HuH-7.5 (cell line): ENCODE measurements around the gene PIK3AP1.
A peak's percentile ranks its signal among the peaks of the same experiment; 100 is the strongest.

Source experiments
- DNase-seq: peaks from one replicate; pipeline ENCODE4 v3.0.0; 2011; ENCODE audit warnings: low spot score

Gene PIK3AP1

DNA sequence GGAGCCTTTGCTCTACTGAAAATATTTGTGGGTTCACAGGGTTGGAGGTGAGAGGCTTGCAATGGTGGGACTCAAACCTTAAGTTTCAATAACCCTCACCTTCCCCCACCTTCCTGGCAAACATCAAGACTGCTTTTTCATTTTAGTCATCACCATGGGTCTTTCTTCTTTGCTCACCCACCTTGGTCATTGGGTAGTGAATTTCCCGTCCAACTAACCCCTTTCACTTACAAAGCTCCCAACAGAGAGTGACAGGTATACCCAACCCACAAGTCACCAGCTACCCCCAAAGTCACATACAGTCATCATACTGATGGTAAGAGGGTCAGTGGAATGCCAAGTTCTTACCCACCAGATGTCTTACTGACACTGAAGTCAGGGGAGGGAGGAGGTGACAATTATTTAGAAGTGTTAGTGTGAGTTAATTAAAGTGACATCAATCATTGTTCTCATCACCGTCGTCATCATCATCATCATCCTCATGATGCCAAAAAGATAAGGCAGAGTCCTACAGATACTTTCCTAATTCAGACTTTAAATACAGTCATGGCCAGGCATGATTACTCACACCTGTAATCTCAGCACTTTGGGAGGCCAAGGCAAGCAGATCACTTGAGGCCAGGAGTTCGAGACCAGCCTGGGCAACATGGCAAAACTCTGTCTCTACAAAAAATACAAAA is 49.0 kb downstream of the PIK3AP1 start:
- DNase-seq = no peak

DNA sequence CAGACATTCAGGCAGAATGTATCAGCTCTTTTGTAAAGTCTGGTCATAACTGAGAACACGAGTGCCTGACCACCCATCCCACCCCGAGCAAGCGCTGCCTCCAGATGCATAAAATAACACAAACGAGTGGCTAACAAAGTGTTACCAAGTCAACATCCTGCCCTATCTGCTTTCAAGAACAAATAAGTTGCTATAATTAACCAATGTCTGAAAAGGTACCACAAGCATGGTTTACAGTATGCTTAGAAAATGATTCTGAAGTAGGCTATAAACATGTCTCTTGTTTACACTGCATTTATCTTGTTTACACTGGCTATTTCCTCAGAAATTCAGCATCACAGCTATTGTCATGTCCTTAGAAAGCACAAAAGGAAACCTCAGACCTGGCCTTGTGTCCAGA is 49.5 kb downstream of the PIK3AP1 start:
- peak; percentile 10 for DNase-seq

DNA sequence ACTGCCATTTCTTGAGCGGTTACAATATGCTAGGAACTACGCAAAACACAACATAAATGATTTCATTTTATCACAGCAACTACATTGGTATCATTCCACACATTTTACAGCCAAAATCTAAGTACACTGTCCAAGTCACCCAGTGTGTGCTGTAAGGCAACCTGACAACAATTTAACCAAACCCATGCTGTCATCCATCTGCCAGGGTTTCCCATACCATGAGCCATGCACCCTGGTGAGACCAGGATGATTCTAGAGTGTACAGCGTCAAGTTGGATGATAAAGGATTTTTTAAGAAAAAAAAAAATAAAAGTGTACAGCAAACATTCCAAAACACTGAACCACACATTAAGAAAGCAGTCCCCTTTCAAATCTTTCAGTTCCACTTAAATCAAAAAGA is 52.9 kb downstream of the PIK3AP1 start:
- DNase-seq = no peak

DNA sequence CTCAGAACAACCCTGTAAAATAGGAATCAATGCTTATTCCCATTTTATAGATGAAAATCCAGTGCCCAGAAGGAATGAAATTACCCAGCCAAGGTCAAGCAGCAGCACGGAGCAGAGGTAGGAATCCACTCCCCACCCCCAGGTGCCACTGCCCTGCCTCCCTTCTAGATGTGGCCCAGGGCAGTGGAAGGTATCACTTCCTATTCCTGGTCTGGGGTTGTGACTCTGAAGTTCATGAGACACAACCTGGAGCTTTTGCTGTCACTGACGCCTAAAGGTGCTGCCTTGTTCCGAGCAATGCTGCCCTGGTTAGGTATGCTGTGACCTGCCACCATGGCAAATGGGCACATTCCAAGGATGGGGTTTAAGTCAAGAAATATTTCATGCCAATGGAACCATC is 53.6 kb downstream of the PIK3AP1 start:
- DNase-seq = no peak

DNA sequence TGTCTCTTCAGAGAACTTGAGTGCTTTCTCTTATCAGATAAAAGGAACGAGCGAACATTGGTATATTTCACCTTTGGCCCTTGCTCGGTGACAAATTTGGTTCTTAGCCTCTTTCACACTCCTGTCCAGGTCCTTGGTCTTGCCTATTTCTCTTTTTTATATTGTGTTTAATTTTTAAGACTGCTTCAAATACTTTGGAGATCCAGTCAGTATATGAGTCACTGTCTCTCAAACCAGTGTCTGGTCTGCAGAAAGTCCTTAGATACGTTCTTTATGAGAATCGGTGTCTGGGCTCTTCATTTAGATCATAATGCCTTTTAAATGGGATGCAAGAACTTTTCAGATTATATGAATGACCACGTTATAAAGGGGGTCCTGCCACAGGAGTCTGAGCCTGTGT is 55.0 kb downstream of the PIK3AP1 start:
- no peak for DNase-seq

DNA sequence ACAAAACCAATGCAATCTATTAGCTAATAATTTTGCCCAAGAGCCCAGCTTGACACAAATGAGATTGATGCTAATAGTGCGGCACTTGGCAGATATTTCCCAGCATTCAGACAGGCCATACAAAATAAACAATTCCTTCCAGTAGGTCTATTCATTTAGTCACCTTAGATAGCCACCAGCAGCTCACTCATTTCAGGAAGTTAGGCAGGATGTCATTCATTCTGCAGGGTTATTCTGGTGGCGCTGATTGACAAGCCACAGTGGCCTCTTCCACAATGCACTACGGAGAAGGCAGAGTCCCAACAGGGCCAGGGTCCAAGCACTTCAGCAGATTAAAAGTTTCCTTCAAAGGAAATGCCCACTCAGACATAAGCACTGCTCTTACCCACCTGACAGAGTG is 55.8 kb downstream of the PIK3AP1 start:
- DNase-seq = no peak

DNA sequence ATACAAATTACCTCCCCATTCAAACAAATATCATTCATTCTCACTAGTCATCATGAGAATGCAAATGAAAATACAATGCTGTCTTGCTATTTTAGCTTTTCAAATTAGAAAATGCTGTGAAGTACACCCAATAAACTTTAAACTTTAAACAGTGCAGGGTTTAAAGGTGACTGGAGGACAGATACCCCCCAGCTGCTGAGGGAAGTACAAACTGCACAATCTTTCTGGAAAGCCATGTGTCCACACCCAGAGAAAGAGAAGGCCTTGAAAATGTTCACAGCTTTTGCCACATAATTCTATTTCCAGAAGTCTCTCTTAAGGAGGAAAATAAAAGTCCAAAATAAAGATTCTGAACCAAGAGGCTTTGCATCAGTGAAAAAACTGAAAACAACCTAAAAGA is 56.5 kb downstream of the PIK3AP1 start:
- DNase-seq = no peak

DNA sequence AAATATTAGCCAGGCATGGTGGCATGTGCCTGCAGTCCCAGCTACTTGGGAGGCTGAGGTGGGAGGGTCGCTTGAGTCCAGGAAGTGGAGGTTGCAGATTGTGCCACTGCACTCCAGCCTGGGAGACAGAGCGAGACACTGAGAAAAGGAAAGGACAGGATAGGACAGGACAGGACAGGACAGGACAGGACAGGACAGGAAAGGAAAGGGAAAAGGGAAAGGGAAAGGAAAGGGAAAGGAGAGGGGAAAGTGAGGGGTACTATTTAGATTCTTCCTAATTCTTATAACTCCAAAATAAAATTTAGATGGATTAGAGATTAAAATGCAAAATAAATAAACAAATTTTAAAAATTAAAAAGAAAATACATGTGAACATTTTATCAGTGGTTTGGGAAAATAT is 58.7 kb downstream of the PIK3AP1 start:
- DNase-seq = no peak

DNA sequence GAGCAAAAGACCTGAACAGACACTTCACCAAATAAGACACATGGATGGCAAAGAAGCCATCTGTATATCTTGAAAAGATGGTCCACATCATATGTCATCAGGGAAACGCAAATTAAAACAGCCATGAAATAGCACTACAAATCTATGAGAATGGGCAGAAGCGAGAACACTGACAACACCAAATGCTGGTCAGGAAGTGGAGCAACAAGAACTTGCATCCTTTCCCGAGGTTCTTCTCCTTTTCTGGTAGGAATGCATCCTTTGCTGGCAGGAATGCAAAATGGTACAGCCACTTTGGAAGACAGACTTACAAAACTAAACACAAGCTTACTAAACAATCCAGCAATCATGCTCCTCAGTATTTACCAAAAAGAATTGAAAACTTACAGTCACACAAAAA is 60.0 kb downstream of the PIK3AP1 start:
- DNase-seq = no peak

DNA sequence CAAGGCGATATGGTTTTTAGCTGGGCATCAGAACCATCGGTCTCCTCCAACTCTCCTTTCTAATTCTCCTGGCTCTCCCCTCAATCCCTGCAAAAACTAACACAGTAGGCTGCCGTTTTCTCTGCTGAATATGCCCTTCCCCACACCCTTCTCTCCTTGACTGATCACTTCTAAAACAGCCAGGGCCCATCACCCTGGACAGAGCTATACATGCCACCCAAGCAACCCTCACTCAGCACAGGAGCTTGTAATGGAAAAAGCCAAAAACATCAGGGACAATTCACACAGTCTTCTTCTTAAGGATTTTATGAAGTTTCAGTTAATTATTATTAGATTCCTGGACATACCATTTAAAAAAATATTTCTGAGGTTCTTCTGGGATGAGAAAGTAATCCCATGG is 61.5 kb downstream of the PIK3AP1 start:
- DNase-seq = no peak

DNA sequence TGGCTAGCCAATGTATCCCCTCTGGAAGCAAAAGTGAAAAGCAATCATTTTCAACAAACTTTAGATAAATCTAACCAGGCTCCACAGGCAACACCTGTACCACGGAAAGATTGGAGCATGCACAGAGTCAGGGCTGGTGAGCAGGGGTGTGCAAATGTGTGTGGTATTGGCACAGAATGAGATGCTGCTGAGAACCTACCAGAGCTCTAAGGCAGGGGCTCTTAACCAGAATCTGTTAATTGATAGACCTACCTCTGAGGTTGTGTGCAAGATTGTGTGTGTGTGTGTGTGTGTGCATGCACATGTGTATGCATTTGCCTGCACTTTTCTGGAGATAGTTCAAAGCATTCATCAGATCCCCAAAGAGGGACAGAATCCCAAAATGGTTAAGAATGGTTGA is 62.9 kb downstream of the PIK3AP1 start:
- DNase-seq = no peak

DNA sequence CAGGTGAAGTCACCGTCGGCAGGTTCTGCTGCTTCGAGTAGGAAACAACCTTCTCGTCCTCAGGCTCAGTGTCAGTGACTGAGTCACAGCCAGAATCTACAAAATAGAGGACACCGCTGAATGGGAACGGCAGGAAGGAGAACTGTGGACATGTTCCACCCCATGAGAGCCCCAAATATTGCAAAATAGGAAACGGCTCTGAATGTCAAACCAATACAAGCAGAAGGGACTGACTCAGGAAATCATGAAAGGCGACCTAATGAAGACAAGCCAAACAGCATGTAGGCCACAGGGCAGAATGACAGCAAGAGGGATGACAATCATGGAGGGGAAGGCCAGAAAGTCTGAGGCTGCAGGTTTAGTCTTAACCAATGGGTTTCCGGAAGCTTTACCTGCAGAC is 63.5 kb downstream of the PIK3AP1 start:
- DNase-seq = no peak

DNA sequence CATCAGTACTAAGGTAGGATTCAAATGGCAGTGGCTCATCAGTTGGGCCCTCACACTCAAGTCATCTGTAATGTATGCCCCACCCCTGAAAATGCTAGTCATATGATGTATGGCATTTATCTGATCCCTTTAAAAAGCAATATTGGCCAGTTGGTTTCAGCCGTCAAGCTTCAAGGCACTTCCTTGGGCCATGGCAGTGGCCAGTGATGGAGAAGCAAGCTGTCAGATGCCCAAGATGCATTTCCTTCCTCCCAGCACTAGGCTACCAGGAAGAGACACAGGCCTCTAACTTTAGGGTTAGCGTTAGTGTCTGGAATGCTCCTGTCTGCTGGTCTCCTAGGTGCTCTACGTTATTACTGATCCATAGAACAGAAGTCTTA is 64.1 kb downstream of the PIK3AP1 start:
- DNase-seq = no peak

DNA sequence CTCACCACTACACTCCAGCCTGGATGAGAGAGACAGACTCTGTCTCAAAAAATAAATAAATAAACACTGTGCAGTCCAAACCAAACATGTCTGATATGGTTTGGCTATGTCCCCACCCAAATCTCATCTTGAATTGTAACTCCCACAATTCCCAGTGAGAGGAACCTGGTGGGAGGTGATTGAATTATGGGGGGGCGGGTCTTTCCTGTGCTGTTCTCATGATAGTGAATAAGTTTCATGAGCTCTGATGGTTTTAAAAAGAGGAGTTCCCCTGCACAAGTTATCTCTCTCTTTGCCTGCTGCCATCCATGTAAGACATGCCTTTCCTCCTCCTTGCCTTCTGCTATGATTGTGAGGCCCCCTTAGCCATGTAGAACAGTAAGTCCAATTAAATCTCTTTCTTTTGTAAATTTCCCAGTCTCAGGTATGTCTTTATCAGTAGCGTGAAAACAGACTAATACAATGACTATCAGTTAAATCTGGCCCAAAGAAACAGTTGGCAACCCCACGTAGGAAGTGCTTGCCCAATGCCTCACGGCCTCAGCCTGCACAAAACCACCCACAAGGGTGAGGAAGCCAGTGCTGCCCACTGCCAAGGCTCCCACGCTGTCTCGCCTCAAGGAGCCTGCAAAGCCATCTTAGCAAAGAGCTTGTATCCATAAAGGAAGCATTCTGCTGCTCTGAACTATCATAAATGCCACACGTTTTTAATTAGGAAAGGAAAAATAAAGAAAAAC is 64.7 kb downstream of the PIK3AP1 start:
- DNase-seq = no peak

DNA sequence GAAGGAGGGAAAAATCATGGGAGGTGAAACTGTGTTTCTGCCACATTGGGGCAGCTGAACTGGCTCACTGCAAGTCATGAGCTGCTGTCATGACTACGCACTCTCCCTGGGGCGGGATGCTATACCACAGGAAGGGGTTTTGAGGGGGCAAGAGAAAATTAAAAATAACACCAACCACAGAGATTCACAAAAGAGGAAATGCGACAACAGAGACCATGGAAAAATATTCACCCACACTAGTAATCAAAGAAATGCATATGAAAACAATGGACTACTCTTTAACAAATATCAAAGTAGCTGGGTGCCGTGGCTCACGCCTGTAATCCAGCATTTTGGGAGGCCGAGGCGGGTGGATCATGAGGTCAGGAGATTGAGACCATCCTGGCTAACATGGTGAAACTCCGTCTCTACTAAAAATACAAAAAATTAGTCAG is 68.3 kb downstream of the PIK3AP1 start:
- no peak for DNase-seq

DNA sequence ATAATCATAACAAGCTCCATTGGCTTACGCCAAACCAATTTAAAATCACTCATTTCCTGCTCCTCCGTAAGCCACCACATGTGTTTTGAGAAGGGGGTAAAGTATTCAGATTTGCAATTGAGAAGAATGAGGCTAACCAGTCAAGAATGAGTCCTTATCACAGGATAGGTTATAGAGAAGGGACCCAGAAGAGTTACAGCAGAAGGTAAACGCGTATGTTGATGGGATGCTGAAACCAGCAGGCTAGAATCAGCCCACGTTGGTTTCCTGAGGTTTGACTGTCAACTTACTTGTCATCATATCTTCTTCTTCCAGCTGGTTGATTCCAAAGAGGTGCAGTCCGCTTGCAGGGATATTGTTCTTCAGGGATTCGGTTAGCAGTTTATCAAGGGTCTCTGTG is 69.4 kb downstream of the PIK3AP1 start:
- DNase-seq = no peak

DNA sequence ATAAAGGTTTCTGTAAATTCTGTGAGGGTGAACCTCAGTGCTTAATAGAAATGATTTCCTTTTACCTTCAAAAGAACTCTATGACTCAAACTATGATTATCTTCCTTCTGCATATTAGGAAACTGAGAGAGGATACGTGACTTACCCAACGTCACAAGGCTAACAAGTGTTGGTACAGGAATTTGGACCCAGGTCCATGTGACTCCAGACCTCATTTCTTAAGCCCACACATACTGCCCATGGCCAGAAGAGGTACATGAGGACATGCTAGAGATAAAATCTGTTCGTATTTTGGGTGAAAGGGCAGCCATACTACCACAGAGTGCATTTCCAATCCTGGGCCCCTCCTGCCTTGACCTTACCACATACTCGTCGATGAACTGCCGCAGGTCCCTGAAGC is 72.0 kb downstream of the PIK3AP1 start:
- no peak for DNase-seq

DNA sequence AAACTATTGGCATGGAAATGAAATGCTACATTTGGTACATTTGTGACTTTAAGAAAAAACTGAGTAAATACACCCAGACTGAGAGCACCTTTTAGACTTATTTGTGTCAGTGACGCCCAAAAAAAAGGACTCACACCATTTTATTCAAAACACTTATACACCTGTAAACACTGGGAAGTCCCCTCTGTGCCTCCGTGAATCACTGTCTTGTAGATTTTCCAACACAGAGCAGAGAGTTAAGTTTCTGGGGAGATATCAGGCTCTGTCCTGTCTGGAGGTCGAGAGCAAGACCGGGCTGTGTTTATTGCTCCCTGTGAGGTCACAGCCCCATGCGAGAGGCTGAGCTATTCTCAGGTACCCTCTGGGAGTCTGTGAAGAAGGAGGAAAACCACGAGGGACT is 72.8 kb downstream of the PIK3AP1 start:
- no peak for DNase-seq

DNA sequence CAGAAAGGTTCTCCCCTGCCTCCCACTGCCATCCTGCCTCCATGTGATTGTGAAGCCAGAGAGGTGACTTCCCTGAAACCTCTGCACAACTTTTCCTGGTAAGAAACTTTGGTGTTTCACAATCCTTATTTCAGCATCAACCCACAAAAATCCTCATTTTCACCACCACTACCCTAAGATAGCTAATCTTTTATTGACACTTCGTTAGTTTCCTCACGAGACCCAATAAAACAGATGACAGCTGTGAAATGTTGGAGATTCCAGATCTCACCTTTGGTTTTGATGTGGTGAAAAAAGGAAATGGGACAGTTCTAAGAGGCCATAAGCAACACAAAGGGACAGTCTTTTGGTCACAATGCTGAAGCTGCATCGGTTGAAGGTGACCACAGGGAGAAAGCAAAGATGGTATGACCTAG is 73.6 kb downstream of the PIK3AP1 start:
- DNase-seq = no peak

DNA sequence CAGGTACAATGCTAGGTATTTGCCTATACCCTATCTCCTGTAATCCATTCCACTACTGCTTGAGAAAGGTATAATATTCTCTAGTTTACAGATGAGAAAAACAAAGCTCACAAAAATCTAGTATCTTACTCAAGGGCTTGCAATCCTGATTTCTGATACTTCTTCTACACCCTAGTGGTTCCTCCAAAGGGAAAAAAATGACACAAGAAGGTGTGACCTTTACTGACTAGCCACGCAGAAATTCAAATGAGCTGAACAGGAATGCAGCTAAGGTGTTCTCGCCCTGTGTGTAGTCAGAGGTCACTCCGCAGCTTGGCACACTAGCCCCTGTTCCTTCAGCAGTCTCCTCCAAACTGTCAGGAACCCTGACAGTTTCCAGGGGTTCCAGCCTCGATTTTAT is 74.0 kb downstream of the PIK3AP1 start:
- no peak for DNase-seq

DNA sequence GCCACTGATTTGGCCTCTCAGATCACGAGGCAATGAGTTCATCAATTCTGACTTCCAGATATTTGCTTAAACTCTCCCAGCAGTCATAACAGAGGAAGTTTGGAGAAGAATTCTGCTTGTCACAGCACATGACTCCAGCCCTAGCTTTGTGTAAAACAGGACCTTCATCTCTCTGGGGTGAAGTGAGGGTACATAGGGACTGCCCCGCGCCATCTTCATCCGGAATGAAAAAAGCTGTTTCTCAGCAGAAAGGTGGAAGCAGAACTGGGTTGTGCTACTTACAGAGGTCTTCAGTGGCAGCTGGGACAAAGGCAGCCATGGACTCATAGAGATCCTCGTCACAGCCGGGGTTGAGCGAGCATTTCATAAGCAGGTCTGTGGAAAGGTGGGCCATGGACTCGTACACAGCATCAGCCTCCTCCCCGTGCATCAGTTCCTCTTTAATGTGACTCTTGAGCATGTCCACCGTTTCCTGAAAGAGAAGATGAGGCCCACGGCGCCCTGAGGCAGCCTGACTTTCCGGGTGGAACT is 75.1 kb downstream of the PIK3AP1 start:
- DNase-seq = no peak

DNA sequence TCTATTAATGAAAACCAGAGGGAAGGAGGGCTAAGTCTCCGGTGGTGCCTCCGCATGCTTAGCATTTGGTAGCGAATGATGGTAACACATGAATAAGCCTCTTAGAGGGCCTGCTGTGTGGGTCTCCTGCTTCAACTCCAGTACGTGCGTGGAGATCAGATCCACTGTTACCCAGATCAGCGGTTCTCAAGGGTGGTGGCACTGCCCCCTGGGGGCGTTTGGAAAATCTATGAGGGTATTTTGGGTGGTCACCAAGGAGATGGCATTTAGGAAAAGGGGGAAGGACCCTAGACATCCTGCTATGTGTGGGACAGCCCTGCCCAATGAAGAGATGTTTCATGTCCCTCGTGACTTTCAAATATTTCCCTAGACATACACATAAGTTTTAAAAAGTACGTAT is 76.4 kb downstream of the PIK3AP1 start:
- DNase-seq = no peak

DNA sequence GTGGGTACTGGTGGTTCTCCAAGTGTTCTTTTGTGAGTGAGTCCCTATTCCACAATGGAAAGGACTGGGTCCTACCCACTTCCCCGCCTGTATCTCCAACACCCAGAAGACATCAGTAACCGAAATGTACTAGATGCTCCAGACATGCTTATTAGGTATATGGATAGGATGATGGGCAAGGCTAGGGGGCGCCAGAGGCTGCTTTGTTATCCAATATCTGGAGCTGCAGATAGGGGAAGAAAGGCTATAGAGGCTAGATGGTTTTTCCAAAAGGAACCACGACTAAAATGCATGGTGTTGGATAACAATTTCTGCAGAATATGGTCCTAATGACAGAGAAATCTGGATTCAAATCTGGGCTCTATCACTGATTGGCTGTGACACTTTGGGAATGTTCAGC is 77.3 kb downstream of the PIK3AP1 start:
- peak; percentile 38 for DNase-seq

DNA sequence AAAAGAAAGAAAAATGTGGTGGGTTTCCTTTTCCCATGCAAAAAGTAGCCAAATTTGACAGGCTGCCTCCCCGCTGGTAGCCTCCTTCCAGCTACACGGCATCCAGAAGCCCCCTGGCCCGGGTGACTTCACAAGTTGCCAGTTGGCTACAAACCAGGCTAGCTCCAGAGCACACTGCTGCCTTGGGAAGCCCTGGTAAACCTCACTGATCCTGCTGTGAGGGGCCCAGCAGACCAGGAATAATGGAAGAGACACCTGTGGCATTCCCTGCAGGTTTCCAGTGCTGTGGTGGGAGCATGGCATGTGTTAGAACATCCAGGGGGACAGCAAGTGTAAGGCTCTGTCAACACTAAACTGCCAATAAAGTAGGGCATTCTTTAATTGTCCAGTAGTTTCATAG is 77.8 kb downstream of the PIK3AP1 start:
- DNase-seq = no peak
